ENCODE measurements around the gene CNTROB. TPM values are rescaled to one million over a fixed set of nuclear protein-coding genes. Genes with fewer than 3 reads are reported as not detected.

The CNTROB gene, protein sequence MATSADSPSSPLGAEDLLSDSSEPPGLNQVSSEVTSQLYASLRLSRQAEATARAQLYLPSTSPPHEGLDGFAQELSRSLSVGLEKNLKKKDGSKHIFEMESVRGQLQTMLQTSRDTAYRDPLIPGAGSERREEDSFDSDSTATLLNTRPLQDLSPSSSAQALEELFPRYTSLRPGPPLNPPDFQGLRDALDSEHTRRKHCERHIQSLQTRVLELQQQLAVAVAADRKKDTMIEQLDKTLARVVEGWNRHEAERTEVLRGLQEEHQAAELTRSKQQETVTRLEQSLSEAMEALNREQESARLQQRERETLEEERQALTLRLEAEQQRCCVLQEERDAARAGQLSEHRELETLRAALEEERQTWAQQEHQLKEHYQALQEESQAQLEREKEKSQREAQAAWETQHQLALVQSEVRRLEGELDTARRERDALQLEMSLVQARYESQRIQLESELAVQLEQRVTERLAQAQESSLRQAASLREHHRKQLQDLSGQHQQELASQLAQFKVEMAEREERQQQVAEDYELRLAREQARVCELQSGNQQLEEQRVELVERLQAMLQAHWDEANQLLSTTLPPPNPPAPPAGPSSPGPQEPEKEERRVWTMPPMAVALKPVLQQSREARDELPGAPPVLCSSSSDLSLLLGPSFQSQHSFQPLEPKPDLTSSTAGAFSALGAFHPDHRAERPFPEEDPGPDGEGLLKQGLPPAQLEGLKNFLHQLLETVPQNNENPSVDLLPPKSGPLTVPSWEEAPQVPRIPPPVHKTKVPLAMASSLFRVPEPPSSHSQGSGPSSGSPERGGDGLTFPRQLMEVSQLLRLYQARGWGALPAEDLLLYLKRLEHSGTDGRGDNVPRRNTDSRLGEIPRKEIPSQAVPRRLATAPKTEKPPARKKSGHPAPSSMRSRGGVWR
- total RNA-seq, result 10 to 100 TPM; 28.9 to 34.9 (median 32.9) TPM
- 16.6 TPM for total RNA-seq (2013)
- 23.1 to 55.8 (median 39.7) reads per million in 29 experiments for total RNA-seq

GRCh38 chr17:7931709-7932482 lies at the start of gene CNTROB, which contains the start of gene TRAPPC1:
CNTROB (plus strand) TSS chr17:7932206; CDS start chr17:7933080, 874 bp downstream.
TRAPPC1 (minus strand) TSS chr17:7931946; CDS start chr17:7931829, 117 bp downstream.
- 2% methylated on average over 51 of the region's 55 CpGs for WGBS (ENCODE audit: insufficient coverage)
- H3K4me1 ChIP-seq (ENCODE audit: control insufficient read depth in 1 of 2, extremely low read depth in 1 of 2, insufficient read depth in 2 of 2, low read length in 2 of 2), result peaks cover 18 to 37% of the 10 kb centered on the region in 2 experiments
- ATAC-seq (replicated peaks in 1 of 4), result peak; percentile 94 to 98 (median 98)
- Mint-ChIP-seq H3K4me1 (peaks cover 50 to 58% (median 57%) of the 10 kb centered on the region in 3 donors), H3K4me3 (peak within 1 kb of the TSS; percentile 93 to 98 (median 94)), H3K36me3 (peaks cover 19% of the 10 kb centered on the region), H3K9me3 (no peaks in the 10 kb centered on the region), H3K27me3 (no peaks in the 10 kb centered on the region), H3K27ac (peak within 1 kb of the TSS; percentile 93 to 94)
- ChIA-PET POLR2A (interaction anchor here (0.5 to 0.9 kb wide), 6 partner anchors 10 to 244 kb away, joined by 3 read pairs; partner anchors contain the start of gene TP53 (in 1 of the 2)), CTCF (interaction anchor here in 1 of 2 donors (0.6 to 1.9 kb wide), 8 partner anchors 16 to 798 kb away, joined by 3 to 9 read pairs (median 5); partner anchors contain the start of gene RNF227)
- H3K4me3 ChIP-seq (ENCODE audit: control insufficient read depth in 1 of 2, extremely low read depth in 1 of 2, low read length in 1 of 2), result peak within 1 kb of the TSS; percentile 86 to 88
- no peaks in the 10 kb centered on the region for H3K27me3 ChIP-seq (replicated peaks in 1 of 2; ENCODE audit: control insufficient read depth in 2 of 2, extremely low read depth in 1 of 2, insufficient read depth in 2 of 2, low read length in 1 of 2)
- no peaks in the 10 kb centered on the region for H3K9me3 ChIP-seq
- peaks cover 0 to 31% of the 10 kb centered on the region in 2 donors for H3K36me3 ChIP-seq (ENCODE audit: control insufficient read depth in 2 of 2, extremely low read depth in 1 of 2, insufficient read depth in 1 of 2, low read length in 1 of 2)
- peak; percentile 96 to 99 (median 99) for DNase-seq
- peak within 1 kb of the TSS; percentile 87 for H3K27ac ChIP-seq (ENCODE audit: low read length)

DNA sequence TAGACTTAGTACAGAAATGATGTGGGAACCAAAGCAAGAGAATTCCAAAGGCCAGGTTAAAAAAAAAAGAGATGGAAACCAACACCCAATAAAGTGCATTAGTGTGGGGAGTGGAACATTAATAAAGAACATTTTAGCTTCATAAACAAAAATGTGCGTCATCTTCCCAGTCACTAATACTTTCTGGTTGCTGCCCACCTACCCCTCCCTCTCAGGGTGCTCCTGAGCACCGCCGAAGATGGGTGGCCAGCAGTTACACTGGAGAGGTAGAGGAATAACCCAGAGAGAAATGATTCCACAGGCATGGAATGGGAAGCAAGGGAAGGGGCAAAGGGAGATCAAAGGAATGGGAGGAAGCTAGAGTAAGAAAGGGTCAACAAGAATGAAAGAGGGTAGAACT lies 49.4 kb upstream of the CNTROB start:
- Mint-ChIP-seq H3K27ac (no peak overlapping the region), H3K27me3 (no peaks in the 10 kb centered on the region), H3K9me3 (no peaks in the 10 kb centered on the region), H3K36me3 (no peaks in the 10 kb centered on the region), H3K4me1 (peaks cover 0 to 4% (median 4%) of the 10 kb centered on the region in 3 donors), H3K4me3 (no peak overlapping the region)
- peak in 1 of 35 experiments; percentile 10 for DNase-seq
- ATAC-seq (replicated peaks in 1 of 4), result no peak
- ChIA-PET POLR2A (no interaction called here), CTCF (interaction anchor here in 1 of 2 donors (0.6 to 0.9 kb wide), 3 partner anchors 68 to 274 kb away, joined by 3 to 5 read pairs (median 3); no protein-coding TSS in a partner anchor)
- Histone ChIP-seq H3K4me1 (ENCODE audit: control insufficient read depth in 1 of 2, extremely low read depth in 1 of 2, insufficient read depth in 2 of 2, low read length in 2 of 2) (peaks cover 40 to 47% of the 10 kb centered on the region in 2 experiments), H3K36me3 (ENCODE audit: control insufficient read depth in 2 of 2, extremely low read depth in 1 of 2, insufficient read depth in 1 of 2, low read length in 1 of 2) (peaks cover 0 to 18% of the 10 kb centered on the region in 2 donors), H3K27ac (ENCODE audit: low read length) (peak overlapping the region; percentile 59), H3K9me3 (no peaks in the 10 kb centered on the region), H3K27me3 (replicated peaks in 1 of 2; ENCODE audit: control insufficient read depth in 2 of 2, extremely low read depth in 1 of 2, insufficient read depth in 2 of 2, low read length in 1 of 2) (no peaks in the 10 kb centered on the region), H3K4me3 (ENCODE audit: control insufficient read depth in 1 of 2, extremely low read depth in 1 of 2, low read length in 1 of 2) (no peak overlapping the region)
- WGBS (ENCODE audit: insufficient coverage), result no CpG with 5 or more reads among the region's 3 CpGs

GRCh38 chr17:7883781-7884386 lies 48.1 kb upstream of the CNTROB start:
- no peak for ATAC-seq (replicated peaks in 1 of 4)
- peaks cover 0 to 4% (median 4%) of the 10 kb centered on the region in 3 donors for H3K4me1 Mint-ChIP-seq
- peak in 29 of 35 experiments; percentile 13 to 76 (median 39) for DNase-seq

DNA sequence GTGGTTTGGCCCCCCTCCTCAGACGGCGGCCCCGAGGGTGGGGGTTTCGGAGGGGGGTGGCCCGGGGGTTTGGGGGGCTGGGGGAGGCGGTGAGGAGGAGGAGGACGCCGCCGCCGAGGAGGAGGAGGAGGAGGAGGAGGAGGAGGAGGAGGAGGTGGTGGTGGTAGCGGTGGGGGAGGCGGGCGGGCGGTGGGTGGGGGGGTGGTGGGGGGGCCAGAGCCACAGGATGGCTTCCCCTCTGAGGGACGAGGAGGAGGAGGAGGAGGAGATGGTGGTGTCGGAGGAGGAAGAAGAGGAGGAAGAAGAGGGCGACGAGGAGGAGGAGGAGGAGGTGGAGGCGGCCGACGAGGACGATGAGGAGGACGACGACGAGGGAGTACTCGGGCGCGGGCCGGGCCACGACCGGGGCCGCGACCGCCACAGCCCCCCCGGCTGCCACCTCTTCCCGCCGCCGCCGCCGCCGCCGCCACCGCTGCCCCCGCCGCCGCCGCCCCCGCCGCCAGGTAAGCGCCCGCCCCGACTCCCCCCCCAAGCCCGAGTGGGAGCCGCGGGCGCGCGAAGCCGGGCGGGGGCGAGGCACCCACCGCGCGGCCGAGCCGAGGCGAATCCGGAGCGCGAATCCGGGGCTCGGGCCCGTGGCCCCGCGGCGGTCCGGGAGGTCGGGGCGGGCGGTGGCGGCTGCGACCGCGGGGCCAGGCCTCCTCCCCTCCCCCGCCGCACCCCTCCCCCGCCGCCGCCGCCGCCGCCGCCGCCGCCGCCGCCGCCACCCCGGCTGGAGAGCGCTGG lies 47.2 kb upstream of the CNTROB start:
- Histone ChIP-seq H3K27me3 (replicated peaks in 1 of 2; ENCODE audit: control insufficient read depth in 2 of 2, extremely low read depth in 1 of 2, insufficient read depth in 2 of 2, low read length in 1 of 2) (no peaks in the 10 kb centered on the region), H3K36me3 (ENCODE audit: control insufficient read depth in 2 of 2, extremely low read depth in 1 of 2, insufficient read depth in 1 of 2, low read length in 1 of 2) (peaks cover 0 to 19% of the 10 kb centered on the region in 2 donors), H3K4me1 (ENCODE audit: control insufficient read depth in 1 of 2, extremely low read depth in 1 of 2, insufficient read depth in 2 of 2, low read length in 2 of 2) (peaks cover 45 to 67% of the 10 kb centered on the region in 2 experiments), H3K27ac (ENCODE audit: low read length) (peak overlapping the region; percentile 77), H3K4me3 (ENCODE audit: control insufficient read depth in 1 of 2, extremely low read depth in 1 of 2, low read length in 1 of 2) (peak overlapping the region in 1 of 2 donors; percentile 85), H3K9me3 (no peaks in the 10 kb centered on the region)
- Mint-ChIP-seq H3K27me3 (no peaks in the 10 kb centered on the region), H3K27ac (peak overlapping the region in 1 of 2 donors; percentile 53), H3K4me1 (peaks cover 0 to 5% (median 4%) of the 10 kb centered on the region in 3 donors), H3K36me3 (no peaks in the 10 kb centered on the region), H3K4me3 (peak overlapping the region in 2 of 3 donors; percentile 61 to 75), H3K9me3 (no peaks in the 10 kb centered on the region)
- CTCF ChIA-PET, result no interaction called here
- POLR2A ChIA-PET, result no interaction called here
- peak in 26 of 35 experiments; percentile 10 to 62 (median 24) for DNase-seq
- peak in 2 of 4 experiments; percentile 2 to 3 for ATAC-seq (replicated peaks in 1 of 4)
- no CpG with 5 or more reads among the region's 100 CpGs for WGBS (ENCODE audit: insufficient coverage)

More at GRCh38 chr17:7883781-7884386, 48.1 kb upstream of the CNTROB start:
- Histone ChIP-seq H3K36me3 (ENCODE audit: control insufficient read depth in 2 of 2, extremely low read depth in 1 of 2, insufficient read depth in 1 of 2, low read length in 1 of 2) (peaks cover 0 to 15% of the 10 kb centered on the region in 2 donors), H3K4me3 (ENCODE audit: control insufficient read depth in 1 of 2, extremely low read depth in 1 of 2, low read length in 1 of 2) (peak overlapping the region in 1 of 2 donors; percentile 50), H3K27me3 (replicated peaks in 1 of 2; ENCODE audit: control insufficient read depth in 2 of 2, extremely low read depth in 1 of 2, insufficient read depth in 2 of 2, low read length in 1 of 2) (no peaks in the 10 kb centered on the region), H3K4me1 (ENCODE audit: control insufficient read depth in 1 of 2, extremely low read depth in 1 of 2, insufficient read depth in 2 of 2, low read length in 2 of 2) (peaks cover 47 to 58% of the 10 kb centered on the region in 2 experiments), H3K27ac (ENCODE audit: low read length) (peak overlapping the region; percentile 59), H3K9me3 (no peaks in the 10 kb centered on the region)
- POLR2A ChIA-PET, result interaction anchor here (0.6 kb wide), 2 partner anchors 12 to 22 kb away, joined by 7 to 9 read pairs; no protein-coding TSS in a partner anchor
- Mint-ChIP-seq H3K4me3 (peak overlapping the region in 1 of 3 donors; percentile 77), H3K27ac (peak overlapping the region in 1 of 2 donors; percentile 61), H3K36me3 (no peaks in the 10 kb centered on the region), H3K9me3 (no peaks in the 10 kb centered on the region), H3K27me3 (no peaks in the 10 kb centered on the region)
- CTCF ChIA-PET, result interaction anchor here (0.6 to 1.3 kb wide), 3 partner anchors 15 to 233 kb away, joined by 3 to 5 read pairs (median 3); partner anchors contain the start of gene RNF227 (in 1 of the 2)
- WGBS (ENCODE audit: insufficient coverage), result no CpG with 5 or more reads among the region's 3 CpGs
